ENCODE results near the gene PPP1R36.
"Not testable (repeated sequence)": the region's sequence is repeated elsewhere in the genome, so short reads cannot be mapped to it uniquely, and the experiment has no call there.

Gene PPP1R36

DNA sequence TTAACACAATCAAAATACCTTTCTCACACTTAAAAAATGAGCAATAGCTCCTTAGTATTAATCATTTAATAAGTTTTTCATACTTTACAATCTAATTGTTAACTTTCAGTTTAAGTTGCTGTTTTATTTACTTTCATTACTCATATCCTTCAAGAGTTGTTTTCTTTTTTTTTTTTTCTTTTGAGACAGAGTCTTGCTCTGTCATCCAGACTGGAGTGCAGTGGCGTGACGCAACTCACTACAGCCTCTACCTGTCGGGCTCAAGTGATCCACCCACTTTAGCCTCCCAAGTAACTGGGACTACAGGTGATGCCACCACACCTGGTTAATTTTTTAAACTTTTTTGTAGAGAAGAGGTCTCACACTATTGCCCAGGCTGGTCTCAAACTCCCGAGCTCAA lies 29.1 kb upstream of the PPP1R36 start:
- no peak for FAIRE-seq

DNA sequence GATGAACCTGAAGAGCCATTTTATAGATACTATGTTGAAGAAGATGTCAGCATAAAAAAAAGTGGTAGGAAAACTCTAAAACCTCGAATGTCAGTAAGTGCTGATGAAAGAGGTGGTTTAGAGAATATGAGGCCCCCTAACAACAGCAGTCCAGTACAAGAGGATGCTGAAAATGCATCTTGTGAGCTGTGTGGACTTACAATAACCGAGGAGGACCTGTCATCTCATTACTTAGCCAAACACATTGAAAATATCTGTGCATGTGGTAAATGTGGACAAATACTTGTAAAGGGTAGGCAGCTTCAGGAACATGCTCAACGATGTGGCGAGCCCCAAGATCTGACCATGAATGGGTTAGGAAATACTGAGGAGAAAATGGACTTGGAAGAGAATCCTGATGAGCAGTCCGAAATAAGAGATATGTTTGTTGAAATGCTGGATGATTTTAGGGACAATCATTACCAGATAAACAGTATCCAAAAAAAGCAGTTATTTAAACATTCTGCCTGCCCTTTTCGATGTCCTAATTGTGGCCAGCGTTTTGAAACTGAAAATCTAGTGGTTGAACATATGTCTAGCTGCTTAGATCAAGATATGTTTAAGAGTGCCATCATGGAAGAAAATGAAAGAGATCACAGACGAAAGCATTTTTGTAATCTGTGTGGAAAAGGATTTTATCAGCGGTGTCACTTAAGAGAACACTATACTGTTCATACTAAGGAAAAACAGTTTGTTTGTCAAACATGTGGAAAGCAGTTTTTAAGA lies 27.0 kb upstream of the PPP1R36 start:
- FAIRE-seq, result no peak

DNA sequence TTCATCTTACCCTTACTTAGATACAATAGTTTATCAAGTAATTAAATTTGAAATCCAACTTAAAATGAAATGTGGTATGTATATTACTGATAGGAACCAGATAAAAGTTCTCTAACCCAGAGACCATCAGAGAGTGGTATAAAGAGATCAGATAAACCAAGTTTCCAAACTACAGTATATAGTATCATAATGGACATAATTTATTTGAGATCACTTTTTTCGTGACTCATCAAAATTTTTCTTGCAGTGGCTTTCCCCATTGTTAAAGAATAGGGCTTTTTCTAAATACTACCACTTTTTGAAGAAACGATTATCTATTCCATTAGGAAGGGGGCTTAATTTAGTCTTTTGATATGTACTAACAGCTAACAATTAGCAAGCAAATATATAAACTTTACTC lies 24.4 kb upstream of the PPP1R36 start:
- FAIRE-seq, result no peak

DNA sequence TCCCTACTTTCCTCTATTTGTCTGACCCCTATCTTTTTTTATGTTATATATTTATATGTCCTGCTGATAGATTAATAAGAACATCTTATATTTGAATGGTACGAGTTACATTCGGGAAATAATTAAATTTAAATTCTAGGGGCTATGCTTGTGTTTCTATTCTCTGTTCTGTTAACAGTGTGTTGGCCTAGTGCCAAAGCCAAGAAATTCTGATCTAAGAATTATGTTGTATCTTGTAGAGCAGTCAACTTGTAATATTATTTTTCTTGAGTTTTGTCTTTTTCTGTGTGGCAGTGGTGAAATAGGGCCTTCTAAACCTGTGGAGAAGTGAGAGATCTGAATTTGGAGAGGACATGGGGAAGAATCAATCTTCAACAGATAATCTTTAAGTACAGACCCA lies 18.2 kb upstream of the PPP1R36 start:
- FAIRE-seq, result no peak

DNA sequence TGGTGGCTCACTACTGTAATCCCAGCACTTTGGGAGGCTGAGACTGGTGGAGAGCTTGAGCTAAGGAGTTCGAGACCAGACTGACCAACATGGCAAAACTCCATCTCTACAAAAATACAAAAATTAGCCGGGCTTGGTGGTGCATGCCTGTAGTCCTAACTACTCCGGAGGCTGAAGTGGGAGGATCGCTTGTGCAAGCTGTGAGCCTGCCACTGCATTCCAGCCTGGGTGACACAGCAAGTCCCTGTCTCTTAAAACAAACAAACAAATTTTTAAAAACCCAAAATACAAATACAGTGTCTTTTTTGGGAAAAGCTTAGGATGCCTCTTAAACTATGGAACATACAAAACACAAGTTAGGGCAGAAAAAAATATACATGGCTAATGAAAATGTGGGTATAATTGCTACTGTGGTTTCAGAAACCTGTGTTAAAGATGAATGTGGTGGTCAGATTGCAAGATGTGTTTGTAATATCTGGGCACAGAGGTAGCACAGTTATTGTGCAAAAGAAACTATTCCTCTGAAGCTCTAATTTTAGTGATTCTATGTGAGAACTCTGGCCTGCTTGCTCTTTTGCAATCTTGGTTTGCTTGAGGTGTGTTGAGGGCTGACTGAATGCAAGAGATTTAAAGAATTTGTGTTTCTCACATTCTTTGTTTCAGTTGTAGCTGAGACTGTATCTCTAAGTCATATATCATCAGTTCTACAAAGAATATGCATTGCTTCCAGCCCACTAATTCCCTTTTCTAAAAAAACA lies 13.1 kb upstream of the PPP1R36 start:
- FAIRE-seq, result no peak

DNA sequence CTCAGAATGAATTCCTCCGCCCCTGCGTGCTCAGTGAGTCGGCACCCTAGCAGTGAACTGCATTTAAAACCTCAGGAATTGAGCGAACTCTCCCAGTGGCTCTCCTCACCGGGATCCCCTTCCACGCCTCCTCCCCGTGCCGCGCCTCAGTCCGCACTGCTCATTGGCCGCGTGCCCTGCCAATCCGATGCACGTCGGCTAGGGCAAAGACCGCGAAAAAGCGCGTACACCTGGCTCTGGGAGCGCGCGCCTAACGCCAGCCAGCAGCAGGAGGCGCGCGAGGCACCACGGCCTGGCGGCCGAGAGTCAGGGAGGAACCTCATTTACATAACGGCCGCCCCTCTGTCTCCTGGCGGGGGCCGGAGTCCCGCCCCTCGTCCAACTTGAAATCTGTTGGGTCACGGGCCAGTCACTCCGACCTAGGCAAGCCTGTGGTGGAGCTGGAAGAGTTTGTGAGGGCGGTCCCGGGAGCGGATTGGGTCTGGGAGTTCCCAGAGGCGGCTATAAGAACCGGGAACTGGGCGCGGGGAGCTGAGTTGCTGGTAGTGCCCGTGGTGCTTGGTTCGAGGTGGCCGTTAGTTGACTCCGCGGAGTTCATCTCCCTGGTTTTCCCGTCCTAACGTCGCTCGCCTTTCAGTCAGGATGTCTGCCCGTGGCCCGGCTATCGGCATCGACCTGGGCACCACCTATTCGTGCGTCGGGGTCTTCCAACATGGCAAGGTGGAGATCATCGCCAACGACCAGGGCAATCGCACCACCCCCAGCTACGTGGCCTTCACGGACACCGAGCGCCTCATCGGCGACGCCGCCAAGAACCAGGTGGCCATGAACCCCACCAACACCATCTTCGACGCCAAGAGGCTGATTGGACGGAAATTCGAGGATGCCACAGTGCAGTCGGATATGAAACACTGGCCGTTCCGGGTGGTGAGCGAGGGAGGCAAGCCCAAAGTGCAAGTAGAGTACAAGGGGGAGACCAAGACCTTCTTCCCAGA lies 9.3 kb upstream of the PPP1R36 start, which contains the start of gene HSPA2:
Gene HSPA2 (plus strand): TSS at position 534 of the 995 bp plus-strand sequence. CDS start 109 bp downstream, at position 643.
- FAIRE-seq, result no peak

DNA sequence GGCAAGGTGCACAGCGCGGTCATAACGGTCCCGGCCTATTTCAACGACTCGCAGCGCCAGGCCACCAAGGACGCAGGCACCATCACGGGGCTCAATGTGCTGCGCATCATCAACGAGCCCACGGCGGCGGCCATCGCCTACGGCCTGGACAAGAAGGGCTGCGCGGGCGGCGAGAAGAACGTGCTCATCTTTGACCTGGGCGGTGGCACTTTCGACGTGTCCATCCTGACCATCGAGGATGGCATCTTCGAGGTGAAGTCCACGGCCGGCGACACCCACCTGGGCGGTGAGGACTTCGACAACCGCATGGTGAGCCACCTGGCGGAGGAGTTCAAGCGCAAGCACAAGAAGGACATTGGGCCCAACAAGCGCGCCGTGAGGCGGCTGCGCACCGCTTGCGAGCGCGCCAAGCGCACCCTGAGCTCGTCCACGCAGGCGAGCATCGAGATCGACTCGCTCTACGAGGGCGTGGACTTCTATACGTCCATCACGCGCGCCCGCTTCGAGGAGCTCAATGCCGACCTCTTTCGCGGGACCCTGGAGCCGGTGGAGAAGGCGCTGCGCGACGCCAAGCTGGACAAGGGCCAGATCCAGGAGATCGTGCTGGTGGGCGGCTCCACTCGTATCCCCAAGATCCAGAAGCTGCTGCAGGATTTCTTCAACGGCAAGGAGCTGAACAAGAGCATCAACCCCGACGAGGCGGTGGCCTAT lies 8.3 kb upstream of the PPP1R36 start:
- no peak for FAIRE-seq

DNA sequence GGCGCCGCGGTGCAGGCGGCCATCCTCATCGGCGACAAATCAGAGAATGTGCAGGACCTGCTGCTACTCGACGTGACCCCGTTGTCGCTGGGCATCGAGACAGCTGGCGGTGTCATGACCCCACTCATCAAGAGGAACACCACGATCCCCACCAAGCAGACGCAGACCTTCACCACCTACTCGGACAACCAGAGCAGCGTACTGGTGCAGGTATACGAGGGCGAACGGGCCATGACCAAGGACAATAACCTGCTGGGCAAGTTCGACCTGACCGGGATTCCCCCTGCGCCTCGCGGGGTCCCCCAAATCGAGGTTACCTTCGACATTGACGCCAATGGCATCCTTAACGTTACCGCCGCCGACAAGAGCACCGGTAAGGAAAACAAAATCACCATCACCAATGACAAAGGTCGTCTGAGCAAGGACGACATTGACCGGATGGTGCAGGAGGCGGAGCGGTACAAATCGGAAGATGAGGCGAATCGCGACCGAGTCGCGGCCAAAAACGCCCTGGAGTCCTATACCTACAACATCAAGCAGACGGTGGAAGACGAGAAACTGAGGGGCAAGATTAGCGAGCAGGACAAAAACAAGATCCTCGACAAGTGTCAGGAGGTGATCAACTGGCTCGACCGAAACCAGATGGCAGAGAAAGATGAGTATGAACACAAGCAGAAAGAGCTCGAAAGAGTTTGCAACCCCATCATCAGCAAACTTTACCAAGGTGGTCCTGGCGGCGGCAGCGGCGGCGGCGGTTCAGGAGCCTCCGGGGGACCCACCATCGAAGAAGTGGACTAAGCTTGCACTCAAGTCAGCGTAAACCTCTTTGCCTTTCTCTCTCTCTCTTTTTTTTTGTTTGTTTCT lies 7.6 kb upstream of the PPP1R36 start:
- FAIRE-seq, result no peak

DNA sequence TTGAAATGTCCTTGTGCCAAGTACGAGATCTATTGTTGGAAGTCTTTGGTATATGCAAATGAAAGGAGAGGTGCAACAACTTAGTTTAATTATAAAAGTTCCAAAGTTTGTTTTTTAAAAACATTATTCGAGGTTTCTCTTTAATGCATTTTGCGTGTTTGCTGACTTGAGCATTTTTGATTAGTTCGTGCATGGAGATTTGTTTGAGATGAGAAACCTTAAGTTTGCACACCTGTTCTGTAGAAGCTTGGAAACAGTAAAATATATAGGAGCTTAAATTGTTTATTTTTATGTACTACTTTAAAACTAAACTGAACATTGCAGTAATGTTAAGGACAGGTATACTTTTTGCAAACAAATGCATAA lies 6.9 kb upstream of the PPP1R36 start:
- no peak for FAIRE-seq

DNA sequence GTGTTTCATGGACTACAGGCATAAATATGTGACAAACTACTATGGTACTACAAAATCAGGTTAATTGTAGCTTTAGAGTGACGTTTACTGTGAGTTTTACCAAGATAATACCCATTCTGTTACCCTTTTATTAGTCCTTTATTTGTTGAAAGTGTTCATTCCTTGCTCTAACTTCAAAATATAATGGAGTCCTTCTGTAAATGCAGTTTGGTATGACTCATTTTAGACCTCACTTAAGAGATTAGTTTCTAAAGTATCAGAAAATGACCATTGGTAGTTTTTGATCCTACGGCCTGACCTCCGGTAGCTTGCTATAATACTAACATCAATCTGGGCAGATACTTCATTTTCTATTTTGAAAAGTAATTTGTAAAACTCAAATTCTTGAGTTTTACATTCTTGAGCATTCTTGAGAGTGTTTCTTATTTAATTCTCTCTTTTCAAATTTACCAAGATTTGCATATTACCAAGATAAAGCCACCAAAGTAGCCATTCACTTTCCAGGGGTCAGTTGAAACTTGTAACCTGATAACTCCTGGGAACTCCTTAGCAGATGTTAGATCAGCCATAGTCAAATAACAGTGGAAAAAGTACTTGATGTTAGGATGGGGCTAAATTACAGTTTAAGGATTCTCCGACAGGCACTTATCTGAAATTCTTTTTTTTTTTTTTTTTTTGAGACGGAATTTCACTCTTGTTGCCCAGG lies 5.0 kb upstream of the PPP1R36 start:
- FAIRE-seq, result no peak

DNA sequence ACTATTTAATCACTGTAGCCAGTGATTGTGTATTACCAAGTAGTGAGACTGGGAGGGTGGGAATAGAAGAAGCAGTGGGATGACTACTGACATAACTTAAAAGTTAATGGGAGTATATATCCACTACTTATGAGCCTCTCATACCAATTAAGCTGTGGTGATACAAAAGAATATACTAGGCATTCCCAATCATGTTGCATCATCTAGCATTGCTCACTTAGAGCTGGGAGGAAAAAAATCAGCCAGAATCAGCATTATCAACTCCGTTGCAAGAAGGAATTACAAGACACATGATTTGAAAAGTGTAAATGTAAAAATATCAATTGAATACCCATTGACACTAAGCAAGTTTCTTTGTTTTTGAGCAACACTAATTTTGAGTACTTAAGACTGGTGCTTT lies 745 bp upstream of the PPP1R36 start:
- no peak for FAIRE-seq

DNA sequence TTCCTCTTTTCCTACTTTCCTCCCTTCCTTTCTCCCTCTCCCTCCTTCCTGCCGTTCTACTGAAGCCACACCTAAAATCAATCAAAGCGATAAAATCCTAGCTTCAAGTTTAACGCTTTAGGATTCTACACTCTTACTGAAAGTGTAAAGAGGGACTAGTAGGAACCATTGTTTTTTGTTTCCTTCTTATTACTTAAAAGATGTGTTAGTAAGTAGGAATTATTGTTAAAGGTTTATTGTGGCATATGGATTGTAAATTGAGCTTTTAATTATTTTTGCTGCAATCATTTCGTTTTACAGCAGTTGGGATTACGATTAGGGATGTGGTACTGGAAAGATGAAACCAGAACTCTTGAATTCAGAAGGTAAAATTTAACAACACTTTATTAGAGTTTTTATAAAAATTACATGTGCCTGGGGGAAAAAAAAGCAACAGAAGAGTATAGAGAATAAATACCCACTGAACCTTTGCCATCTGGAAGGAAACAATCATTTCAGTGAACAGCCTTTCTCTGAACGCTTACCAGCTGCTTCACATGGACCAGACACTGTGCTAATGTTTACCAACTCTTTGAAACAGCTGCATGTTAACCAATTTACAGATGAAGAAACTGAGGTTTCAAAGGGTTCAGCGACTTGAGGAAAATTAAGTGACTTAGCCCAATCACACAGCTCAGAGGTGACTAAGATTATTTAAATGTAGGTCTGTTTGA lies 1.0 kb downstream of the PPP1R36 start:
- no peak for FAIRE-seq

DNA sequence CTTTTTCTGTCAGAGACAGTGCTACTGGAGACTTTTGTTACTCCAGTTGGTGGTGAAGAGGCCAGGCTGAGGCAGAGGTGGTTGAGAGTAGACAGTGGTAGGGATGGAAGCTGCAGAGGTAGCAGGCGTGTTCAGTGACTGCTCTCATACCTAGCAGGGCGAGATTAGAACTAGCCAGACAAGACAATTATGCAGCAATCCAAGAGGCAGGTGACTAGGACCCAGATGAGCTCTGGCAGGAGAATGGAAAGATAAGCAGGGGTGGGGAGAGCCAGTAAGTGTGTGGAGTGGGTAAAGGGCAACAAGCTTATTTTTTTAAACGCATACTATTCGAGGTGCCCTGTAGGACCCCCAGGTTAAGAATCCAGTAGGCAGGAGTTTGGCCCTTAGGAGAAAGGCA lies 4.8 kb downstream of the PPP1R36 start:
- FAIRE-seq, result no peak

DNA sequence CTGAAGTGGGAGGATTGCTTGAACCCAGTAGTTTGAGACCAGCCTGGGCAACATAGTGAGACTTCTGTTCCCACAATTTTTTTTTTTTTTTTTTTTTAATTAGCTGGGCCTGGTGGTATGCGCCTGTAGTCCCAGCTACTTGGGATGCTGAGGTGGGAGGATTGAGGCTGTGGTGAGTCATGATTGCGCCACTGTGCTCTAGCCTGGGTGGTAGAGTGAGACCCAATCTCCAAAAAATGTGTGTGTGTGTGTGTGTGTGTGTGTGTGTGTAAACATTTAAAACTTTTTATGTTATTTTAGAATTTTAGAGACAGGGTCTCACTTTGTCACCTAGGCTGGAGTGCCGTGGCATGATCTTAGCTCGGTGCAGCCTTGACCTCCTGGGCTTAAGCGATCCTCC lies 6.8 kb downstream of the PPP1R36 start:
- FAIRE-seq, result no peak

DNA sequence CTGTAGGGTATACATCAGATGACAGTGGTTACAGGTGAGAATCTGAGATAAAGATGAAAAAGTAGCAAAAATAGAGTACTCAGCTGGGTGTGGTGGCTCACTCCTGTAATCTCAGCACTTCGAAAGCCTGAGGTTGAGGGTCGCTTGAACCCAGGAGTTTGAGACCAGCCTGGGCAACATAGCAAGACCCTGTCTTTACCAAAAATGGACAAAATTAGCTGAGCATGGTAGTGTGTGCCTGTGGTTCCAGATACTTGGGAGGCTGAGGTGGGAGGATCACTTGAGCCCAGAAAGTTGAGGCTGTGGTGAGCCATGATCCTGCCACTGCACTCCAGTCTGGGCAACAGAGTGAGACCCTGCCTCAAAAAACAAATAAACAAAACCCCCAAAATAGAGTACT lies 8.5 kb downstream of the PPP1R36 start:
- not testable (repeated sequence) for FAIRE-seq

DNA sequence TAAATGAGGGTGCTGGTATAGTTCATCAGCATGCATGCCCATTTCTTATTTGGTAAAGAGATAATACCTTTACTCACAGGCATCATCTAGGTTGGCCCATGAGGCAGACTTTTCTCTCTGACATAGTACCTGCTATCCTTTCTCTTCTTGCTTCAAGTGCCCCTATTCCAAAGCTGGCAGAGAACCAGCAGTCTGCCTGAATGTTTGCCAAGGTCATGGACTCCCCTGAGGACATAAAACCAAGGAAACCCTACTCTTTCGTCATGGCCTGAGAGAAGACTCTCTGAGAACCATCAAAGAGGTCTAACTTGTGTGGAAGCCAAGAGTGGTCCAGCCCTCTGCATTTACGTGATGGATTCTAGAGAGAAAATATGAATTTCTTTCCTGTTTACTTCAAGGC lies 11.9 kb downstream of the PPP1R36 start:
- FAIRE-seq, result no peak

DNA sequence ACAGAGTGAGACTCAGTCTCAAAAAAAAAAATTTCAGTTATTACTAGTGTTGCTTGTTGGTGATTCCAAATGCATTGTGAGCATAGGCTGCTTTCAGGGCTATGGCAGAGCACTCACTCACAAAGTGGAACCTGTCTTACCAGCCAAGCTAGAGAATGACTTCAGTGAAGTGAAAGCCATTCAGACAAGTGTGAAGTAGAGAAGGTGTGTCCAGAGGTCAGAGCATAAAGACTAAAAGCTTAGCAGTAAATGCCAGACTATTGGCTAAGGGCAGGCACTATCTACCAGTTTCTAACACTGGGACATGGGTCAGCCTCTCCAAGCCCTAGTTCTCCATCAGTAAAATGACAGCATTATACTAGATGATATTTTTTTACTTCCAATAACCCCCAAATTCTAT lies 12.7 kb downstream of the PPP1R36 start:
- no peak for FAIRE-seq

DNA sequence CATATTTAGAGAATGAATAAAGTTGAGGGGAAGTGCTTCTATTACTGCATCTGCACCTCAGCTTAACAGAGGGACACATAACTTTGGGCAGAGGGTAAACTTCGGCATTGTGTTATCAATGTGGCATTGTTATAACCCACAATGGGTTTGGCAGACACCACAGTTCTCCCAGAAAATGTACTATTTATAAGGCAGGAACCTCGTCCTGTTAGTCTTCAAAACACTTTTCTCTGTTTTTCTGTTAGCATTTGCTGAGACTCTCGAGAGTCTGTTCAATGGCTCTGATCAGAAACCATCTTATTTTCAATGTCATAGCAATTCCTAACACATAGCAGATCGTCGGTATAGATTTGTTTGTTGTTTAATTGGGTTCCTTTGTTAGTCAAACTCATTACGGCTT lies 13.9 kb downstream of the PPP1R36 start:
- no peak for FAIRE-seq

DNA sequence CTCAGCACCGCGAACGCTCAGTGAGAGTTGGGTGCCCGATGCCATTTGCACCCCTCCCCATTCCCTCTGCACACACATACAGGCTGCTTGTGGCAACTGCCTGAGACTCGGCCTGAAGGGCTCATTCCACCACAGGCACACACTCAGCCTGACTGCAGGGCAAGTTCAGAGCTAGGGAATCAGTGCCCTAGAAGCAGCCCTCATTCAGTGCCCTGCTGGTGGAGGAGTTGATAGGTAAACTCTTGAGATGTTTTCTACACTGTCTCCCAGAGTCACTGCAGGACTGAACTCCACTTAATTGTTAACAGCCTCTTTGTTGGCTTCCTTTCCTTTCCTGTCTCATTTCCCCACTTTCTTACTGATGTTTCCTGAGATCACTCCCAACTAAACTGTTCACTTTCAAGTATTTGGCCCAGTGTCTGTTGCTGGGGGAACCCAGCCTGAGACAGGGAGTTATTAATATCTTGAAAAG lies 16.9 kb downstream of the PPP1R36 start:
- FAIRE-seq, result no peak

DNA sequence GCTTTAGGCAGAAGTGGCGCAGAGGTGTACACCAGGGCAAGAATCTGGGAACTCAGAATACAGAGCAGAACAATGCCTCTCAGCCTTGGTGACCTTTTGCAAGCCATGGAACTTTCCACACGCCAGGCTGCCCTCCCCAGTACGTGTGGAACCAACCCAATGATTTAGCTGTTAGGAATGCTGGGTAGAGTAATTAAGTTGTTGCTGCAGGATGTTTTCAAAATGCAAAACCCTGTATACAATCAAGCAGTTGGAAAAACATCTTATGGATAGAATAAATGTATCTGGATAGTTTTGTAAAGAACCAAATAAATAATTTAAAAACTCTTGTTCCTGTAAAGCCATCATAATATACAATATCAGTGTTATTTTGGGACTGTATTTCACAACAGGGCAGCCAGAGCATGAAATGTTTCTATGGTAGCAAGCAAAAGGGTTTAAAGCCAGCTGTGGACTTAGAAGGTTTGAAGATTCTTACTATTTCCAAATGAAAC lies 19.4 kb downstream of the PPP1R36 start:
- no peak for FAIRE-seq

Measured in TTC549 (cell line).